PC-3 (cell line): ENCODE measurements around the gene VEGFA.

Experiments
- EZH2 ChIP-seq: fragments of 300-600 bp; sonication (generic); IDR thresholded peaks from one replicate; pipeline ENCODE4 v1.6.1; 2017; ENCODE audit warnings: antibody characterized with exemption, mild to moderate bottlenecking, low read length; ENCODE audit not compliant: unreplicated experiment
- TF ChIP-seq, protein P1 (sequence below): fragments of 300-600 bp; sonication (generic); conservative IDR thresholded peaks from 2 replicates; pipeline ENCODE4 v1.5.1; 2017; ENCODE audit warnings: antibody characterized with exemption, low read depth, mild to moderate bottlenecking, low read length

DNA sequence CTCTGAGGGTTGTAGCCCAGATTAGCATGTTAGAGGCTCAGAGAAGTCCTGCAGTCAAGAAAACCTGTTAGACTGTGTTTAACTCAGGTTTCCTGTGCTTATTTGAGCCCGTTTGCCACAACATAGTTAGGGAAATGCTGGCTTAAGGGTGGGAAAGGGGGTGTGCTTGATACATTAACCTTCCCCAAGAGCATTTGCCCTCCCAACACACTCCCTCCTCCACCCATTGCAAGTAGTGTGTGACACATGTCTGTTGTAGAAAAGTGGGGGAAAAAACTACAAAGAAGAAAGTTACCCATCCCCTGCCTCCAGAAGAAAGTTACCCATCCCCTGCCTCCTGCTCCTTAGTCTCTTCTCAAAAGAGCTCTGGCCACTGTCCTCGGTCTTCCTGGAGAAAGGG lies 45.7 kb upstream of the VEGFA start:
- TF ChIP-seq, protein P1, sequence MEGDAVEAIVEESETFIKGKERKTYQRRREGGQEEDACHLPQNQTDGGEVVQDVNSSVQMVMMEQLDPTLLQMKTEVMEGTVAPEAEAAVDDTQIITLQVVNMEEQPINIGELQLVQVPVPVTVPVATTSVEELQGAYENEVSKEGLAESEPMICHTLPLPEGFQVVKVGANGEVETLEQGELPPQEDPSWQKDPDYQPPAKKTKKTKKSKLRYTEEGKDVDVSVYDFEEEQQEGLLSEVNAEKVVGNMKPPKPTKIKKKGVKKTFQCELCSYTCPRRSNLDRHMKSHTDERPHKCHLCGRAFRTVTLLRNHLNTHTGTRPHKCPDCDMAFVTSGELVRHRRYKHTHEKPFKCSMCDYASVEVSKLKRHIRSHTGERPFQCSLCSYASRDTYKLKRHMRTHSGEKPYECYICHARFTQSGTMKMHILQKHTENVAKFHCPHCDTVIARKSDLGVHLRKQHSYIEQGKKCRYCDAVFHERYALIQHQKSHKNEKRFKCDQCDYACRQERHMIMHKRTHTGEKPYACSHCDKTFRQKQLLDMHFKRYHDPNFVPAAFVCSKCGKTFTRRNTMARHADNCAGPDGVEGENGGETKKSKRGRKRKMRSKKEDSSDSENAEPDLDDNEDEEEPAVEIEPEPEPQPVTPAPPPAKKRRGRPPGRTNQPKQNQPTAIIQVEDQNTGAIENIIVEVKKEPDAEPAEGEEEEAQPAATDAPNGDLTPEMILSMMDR = no peak
- TF ChIP-seq EZH2 = no peak
